Adrenal gland (tissue), 5 donors: ENCODE results near the gene ZNF292.

Experiments
- POLR2A ChIP-seq, 2 donors: fragments of 450-650 bp; IDR thresholded peaks; one replicate each; pipeline ENCODE4 v1.6.1; 2017; ENCODE audit warnings: antibody characterized with exemption in 2 of 2, mild to moderate bottlenecking in 2 of 2, moderate library complexity in 1 of 2
- TF ChIP-seq, protein P1 (sequence below), 6 experiments: fragments of 450-650 bp in 4 of 6; fragments of 200-600 bp in 2 of 6; sonication (generic) in 1 of 6; IDR thresholded peaks; 1 replicate in 5 of 6; 2 replicates in 1 of 6; pipeline versions ENCODE4 v1.5.1 to v1.8.0; 2016 to 2021; ENCODE audit warnings: antibody characterized with exemption in 6 of 6, mild to moderate bottlenecking in 2 of 6, moderate library complexity in 1 of 6
- donor health status: DM: no; HTN: no; CAD: no.

DNA sequence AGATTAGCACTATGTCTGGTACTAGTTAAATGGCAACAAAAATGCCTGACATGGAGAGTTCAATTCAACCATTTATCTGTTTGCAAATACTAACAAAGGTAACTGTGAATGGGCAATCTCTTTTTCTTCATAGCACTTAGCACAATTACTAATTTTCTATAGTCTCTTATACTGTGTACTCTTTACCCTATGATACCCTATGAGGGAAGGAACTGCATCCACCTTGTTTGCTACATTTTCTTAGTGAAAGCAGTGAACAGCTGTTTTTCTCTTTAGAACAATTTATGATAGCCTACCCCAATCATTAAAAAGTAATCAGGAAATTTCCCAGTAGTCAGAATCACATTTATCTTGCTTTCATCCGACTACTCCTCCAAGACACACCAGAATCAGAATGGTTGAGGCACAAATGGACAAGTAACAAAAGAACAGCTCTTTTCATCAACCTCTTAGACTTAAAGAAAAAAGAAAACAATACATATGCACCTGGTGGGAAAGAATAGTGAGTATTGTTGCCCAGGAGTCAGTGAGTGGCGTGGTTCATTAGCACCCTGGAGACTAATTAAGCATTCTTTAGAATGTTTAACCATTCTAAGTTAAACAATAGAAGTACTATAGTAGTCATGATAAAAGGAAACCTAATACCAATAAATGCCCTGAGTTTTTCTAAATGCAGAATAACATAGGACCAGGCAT, 16.7 kb downstream of the ZNF292 start:
- TF ChIP-seq POLR2A (IDR thresholded peaks at IDR 0.05), result no peak
- TF ChIP-seq, protein P1, sequence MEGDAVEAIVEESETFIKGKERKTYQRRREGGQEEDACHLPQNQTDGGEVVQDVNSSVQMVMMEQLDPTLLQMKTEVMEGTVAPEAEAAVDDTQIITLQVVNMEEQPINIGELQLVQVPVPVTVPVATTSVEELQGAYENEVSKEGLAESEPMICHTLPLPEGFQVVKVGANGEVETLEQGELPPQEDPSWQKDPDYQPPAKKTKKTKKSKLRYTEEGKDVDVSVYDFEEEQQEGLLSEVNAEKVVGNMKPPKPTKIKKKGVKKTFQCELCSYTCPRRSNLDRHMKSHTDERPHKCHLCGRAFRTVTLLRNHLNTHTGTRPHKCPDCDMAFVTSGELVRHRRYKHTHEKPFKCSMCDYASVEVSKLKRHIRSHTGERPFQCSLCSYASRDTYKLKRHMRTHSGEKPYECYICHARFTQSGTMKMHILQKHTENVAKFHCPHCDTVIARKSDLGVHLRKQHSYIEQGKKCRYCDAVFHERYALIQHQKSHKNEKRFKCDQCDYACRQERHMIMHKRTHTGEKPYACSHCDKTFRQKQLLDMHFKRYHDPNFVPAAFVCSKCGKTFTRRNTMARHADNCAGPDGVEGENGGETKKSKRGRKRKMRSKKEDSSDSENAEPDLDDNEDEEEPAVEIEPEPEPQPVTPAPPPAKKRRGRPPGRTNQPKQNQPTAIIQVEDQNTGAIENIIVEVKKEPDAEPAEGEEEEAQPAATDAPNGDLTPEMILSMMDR (IDR thresholded peaks at IDR 0.05), result no peak
